Panc1 (cell line): ENCODE results near the gene CCDC80.

ENCODE experiments used
- CTCF ChIP-seq: fragments of 450-650 bp; IDR thresholded peaks from 2 replicates; pipeline ENCODE4 v1.5.1; 2017; ENCODE audit warnings: mild to moderate bottlenecking
- POLR2AphosphoS5 ChIP-seq: IDR thresholded peaks from 2 replicates; pipeline ENCODE4 v1.6.1; 2012; ENCODE audit warnings: mild to moderate bottlenecking, low read depth, low read length, moderate library complexity
- REST ChIP-seq, 2 experiments: IDR thresholded peaks; 2 replicates each; pipeline ENCODE4 v1.6.1; 2011 to 2012; ENCODE audit warnings: low read depth in 2 of 2, control low read depth in 1 of 2, low read length in 1 of 2, mild to moderate bottlenecking in 1 of 2, moderate library complexity in 1 of 2; ENCODE audit not compliant: insufficient read depth in 1 of 2
- SIN3A ChIP-seq: IDR thresholded peaks from 2 replicates; pipeline ENCODE4 v1.6.1; 2012; ENCODE audit warnings: low read depth, mild to moderate bottlenecking, low read length, moderate library complexity, borderline replicate concordance; ENCODE audit not compliant: insufficient read depth
- TCF7L2 ChIP-seq: IDR thresholded peaks from 2 replicates; pipeline ENCODE4 v1.6.1; 2011; ENCODE audit warnings: mild to moderate bottlenecking, low read depth, low read length, inconsistent platforms

- TF ChIP-seq POLR2AphosphoS5 = no peak
- TF ChIP-seq REST (IDR thresholded peaks at IDR 0.05; ENCODE audit: insufficient read depth in 1 of 2, low read depth in 2 of 2, low read length in 1 of 2) = no peak
- TF ChIP-seq CTCF = no peak
- no peak for TF ChIP-seq SIN3A
- TF ChIP-seq TCF7L2 = no peak
These were observed 61.2 kb downstream of the CCDC80 start for GRCh38 chr3:112579697-112580096.
